LNCAP (cell line): Measurements from ENCODE around the gene ZNF483.

ENCODE experiments used
- TF ChIP-seq, protein P1 (sequence below): fragments of 450-650 bp; IDR thresholded peaks from 2 replicates; pipeline ENCODE4 v1.5.1; 2017; ENCODE audit warnings: mild to moderate bottlenecking

Gene ZNF483

GRCh38 chr9:111483858-111484571, 41.0 kb upstream of the ZNF483 start, which contains the start of gene ECPAS:
Gene ECPAS, minus strand, starts transcription at chr9:111484383. Its CDS starts 11,465 bp downstream, at chr9:111472918.
- TF ChIP-seq, protein P1, sequence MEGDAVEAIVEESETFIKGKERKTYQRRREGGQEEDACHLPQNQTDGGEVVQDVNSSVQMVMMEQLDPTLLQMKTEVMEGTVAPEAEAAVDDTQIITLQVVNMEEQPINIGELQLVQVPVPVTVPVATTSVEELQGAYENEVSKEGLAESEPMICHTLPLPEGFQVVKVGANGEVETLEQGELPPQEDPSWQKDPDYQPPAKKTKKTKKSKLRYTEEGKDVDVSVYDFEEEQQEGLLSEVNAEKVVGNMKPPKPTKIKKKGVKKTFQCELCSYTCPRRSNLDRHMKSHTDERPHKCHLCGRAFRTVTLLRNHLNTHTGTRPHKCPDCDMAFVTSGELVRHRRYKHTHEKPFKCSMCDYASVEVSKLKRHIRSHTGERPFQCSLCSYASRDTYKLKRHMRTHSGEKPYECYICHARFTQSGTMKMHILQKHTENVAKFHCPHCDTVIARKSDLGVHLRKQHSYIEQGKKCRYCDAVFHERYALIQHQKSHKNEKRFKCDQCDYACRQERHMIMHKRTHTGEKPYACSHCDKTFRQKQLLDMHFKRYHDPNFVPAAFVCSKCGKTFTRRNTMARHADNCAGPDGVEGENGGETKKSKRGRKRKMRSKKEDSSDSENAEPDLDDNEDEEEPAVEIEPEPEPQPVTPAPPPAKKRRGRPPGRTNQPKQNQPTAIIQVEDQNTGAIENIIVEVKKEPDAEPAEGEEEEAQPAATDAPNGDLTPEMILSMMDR = no peak

DNA sequence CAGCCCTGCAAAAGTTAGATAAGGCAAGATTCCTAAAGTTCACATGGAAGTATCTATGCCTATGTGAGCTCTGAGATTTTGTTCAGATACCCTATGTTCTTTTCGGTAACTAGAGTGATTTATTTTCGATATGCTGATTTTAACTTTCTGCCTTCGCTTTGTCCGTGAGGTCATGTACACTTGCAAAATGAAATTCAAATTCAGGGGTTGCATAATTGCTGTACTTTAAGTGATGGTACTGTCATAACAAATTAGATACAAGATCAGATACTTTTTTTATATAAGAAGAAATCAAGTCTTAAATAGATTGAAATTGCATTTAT, 40.4 kb upstream of the ZNF483 start:
- TF ChIP-seq, protein P1 = no peak

DNA sequence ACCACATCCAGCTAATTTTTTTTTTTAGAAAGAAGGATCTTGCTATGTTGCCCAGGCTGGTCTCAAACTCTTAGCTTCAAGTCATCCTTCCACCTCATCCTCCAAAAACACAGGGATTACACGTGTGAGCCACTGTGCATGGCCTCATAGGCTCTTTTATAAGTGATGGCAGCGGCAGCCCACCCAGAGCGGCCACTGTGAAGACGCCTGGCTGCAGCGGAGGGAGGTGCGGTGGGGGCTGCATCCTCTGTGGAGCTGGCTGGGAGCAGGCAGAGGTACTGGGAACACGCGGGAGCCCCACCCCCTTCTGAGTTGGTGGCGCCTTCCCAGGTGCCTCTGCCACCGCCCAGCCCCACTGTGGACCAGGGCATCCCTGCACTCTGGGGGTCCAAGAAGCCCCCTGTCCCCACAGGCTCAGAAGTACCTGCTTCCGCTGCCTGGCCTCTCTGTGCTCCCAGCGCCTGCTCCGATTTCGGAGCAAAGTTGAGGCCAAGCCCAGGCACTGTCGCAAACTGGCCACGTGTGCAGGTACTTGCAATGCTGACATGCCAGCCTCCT, 23.9 kb upstream of the ZNF483 start:
- TF ChIP-seq, protein P1 = no peak

DNA sequence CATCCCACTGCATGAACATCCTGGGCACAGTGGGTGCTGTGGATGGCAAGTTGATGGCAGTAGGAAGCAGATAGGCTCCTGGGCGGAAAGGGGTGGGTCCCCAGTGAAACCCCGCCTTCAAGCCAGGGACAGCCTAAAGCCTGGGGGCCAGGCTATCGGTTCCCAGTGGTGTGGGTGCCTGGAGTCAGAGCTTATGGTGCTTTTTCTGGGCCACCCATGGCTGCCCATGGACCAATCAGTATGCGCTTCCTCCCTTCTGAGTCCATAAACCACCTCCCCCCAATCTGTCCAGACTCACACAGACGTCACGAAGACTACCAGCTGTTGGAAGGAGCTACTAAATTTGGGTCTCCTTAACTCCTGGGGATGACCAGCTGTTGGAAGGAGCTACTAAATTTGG, 23.3 kb upstream of the ZNF483 start:
- TF ChIP-seq, protein P1 = no peak

DNA sequence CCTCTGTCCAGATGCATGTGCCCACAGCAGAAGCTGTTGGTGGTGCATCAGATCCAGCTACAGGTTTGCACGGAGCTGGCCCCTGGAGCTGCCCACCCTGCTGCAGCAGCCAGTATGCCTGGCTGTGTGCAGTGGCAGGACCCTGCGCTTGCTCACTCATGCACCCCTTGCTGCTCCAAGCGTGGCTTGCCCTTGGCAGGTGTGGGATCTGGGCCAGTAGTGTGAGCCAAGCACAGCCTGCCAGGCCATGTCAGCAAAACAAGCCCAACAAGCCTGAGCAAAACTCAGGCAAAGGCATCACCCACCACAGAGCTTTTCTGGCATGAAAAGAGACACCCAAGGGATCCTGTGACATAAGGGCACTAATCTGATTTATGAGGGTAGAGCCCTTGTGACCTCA, 22.5 kb upstream of the ZNF483 start:
- TF ChIP-seq, protein P1 = no peak

DNA sequence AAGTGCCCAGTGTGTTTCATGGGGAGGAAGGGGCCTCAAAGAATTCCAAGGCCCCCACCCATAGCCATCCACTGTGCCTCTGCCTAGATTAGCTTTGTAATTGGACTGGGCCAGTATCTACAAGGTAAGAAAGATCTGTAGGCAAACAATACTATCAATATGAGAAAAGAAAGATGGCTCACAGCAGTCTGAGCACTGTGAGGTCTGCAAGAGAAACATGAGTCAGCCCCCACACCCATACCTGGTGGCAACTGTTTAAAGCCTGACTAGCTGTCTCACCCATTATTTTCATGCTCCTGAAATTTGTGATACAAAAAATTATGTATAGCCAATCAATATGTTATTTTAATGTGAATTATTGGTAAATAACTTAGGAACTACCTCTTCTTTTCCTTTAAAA, 10.0 kb upstream of the ZNF483 start:
- TF ChIP-seq, protein P1 = no peak

DNA sequence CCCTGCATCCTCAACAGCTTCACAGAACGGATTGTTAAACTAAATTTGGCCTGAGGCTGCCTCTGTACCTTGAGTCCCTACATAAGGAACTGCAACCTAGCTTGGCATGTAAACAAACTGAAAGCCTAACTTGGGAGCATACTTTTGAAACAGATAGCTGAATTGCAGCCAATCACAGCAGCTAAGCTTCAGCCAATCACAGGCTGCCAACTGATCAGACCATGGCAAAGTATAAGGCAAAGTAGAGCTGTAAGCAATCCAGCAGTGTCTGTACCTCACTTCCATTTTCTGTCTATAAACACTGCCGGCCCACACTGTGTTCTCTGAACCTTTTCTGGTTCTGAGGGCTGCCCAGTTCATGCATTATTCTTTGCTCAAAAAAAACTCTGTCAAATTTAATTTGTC, 8.9 kb upstream of the ZNF483 start:
- TF ChIP-seq, protein P1 = no peak

DNA sequence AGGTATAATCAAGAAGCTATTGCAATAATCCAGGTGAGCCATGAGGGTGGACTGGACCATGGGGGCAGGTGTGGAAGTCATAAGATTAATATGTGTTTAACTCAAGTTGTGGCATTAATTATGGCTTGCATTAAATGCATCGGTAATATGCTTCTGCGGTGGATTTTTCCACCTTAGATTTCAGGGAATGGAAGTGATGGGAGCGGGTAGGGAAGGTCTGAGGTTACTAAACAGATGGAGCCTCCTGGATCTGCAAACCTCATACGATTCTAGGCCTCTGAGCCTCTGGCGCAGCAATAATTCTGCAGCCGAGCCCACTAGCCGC, 286 bp upstream of the ZNF483 start:
- TF ChIP-seq, protein P1 = no peak
